H1 (cell line): ENCODE measurements around the gene BCAR1. TPM values are rescaled to one million over a fixed set of nuclear protein-coding genes. Genes with fewer than 3 reads are reported as not detected.

ENCODE experiments used
- CTCF ChIA-PET: fragments of 300-600 bp; sonication (Branson Sonifier 250); formaldehyde crosslinking; loops from one replicate; lab custom pipeline; 2021; ENCODE audit not compliant: partially characterized antibody; lab: Charles Lee
- POLR2A ChIA-PET: fragments of 300-600 bp; sonication (Branson Sonifier 250); formaldehyde crosslinking; loops from one replicate; lab custom pipeline; 2021; ENCODE audit warnings: inconsistent platforms; ENCODE audit not compliant: partially characterized antibody; lab: Charles Lee
- DNase-seq, 2 experiments: peaks; one replicate each; pipeline versions ENCODE4 v3.0.0 to v3.0.0-alpha.2; 2010 to 2022; ENCODE audit warnings: low spot score in 2 of 2, low read depth in 1 of 2, mixed read lengths in 1 of 2
- FAIRE-seq: peaks from 2 replicates; lab custom pipeline; 2011; peaks lifted over from hg19 to GRCh38; lab: Jason Lieb, UNC
- H2AFZ ChIP-seq: 2 replicates; pipeline ENCODE4 v1.8.1; 2012; ENCODE audit warnings: low read length, inconsistent platforms
- H2AK5ac ChIP-seq: 2 replicates; pipeline ENCODE4 v1.6.1; 2013; ENCODE audit warnings: low read depth, low read length
- H2BK120ac ChIP-seq: replicated peaks from 2 replicates; pipeline ENCODE3; 2013; ENCODE audit warnings: low read depth, low read length, inconsistent platforms
- H2BK12ac ChIP-seq: 2 replicates; pipeline ENCODE4 v1.6.1; 2013; ENCODE audit warnings: low read depth, low read length
- H2BK15ac ChIP-seq: 2 replicates; pipeline ENCODE4 v1.6.1; 2013; ENCODE audit warnings: low read length
- H2BK20ac ChIP-seq: 2 replicates; pipeline ENCODE4 v1.6.1; 2013; ENCODE audit warnings: low read length
- H2BK5ac ChIP-seq: 2 replicates; pipeline ENCODE4 v1.6.1; 2013; ENCODE audit warnings: low read depth, low read length
- H3K14ac ChIP-seq: 2 replicates; pipeline ENCODE4 v1.6.1; 2013; ENCODE audit warnings: inconsistent platforms; ENCODE audit not compliant: insufficient read length
- H3K18ac ChIP-seq: 2 replicates; pipeline ENCODE4 v1.6.1; 2013; ENCODE audit warnings: low read length; ENCODE audit errors: extremely low read depth
- H3K23ac ChIP-seq: 2 replicates; pipeline ENCODE4 v1.6.1; 2013; ENCODE audit warnings: inconsistent platforms; ENCODE audit not compliant: insufficient read length
- H3K23me2 ChIP-seq: 2 replicates; pipeline ENCODE4 v1.6.1; 2013; ENCODE audit warnings: low read depth, low read length
- H3K27ac ChIP-seq: 2 replicates; pipeline ENCODE4 v1.6.1; 2011; ENCODE audit warnings: low read depth, low read length, inconsistent platforms
- H3K27me3 ChIP-seq, 4 experiments: replicated peaks in 1 of 4; 1 replicate in 1 of 4; 2 replicates in 3 of 4; pipeline versions ENCODE4 v1.6.1 to v1.8.1; 2011 to 2013; ENCODE audit warnings: low read length in 3 of 4, mild to moderate bottlenecking in 3 of 4, inconsistent platforms in 2 of 4, mixed read lengths in 2 of 4, moderate library complexity in 1 of 4; ENCODE audit not compliant: control insufficient read depth in 3 of 4, insufficient read depth in 3 of 4; ENCODE audit errors: extremely low read depth in 1 of 4
- H3K36me3 ChIP-seq, 4 experiments: 2 replicates each; pipeline versions ENCODE4 v1.6.1 to v1.8.1; 2011 to 2013; ENCODE audit warnings: mild to moderate bottlenecking in 4 of 4, low read length in 3 of 4, moderate library complexity in 2 of 4, control low read depth in 1 of 4, inconsistent platforms in 1 of 4; ENCODE audit not compliant: insufficient read depth in 4 of 4, control insufficient read depth in 2 of 4
- H3K4ac ChIP-seq: replicated peaks from 2 replicates; pipeline ENCODE3; 2013; ENCODE audit warnings: low read length, low read depth, mixed read lengths, inconsistent platforms; ENCODE audit not compliant: insufficient read length
- H3K4me1 ChIP-seq, 4 experiments: replicated peaks in 1 of 4; 1 replicate in 1 of 4; 2 replicates in 3 of 4; pipeline versions ENCODE4 v1.6.1 to v1.8.1; 2011 to 2013; ENCODE audit warnings: low read length in 3 of 4, inconsistent platforms in 2 of 4, mixed read lengths in 1 of 4; ENCODE audit not compliant: insufficient read depth in 4 of 4, control insufficient read depth in 3 of 4
- H3K4me2 ChIP-seq, 2 experiments: 2 replicates each; pipeline versions ENCODE4 v1.6.1 to v1.8.1; 2011 to 2013; ENCODE audit warnings: low read depth in 2 of 2, low read length in 2 of 2, control low read depth in 1 of 2, inconsistent platforms in 1 of 2, mild to moderate bottlenecking in 1 of 2; ENCODE audit not compliant: insufficient read depth in 1 of 2
- H3K4me3 ChIP-seq, 4 experiments: fragments of 200-600, 300-600 bp in 1 of 4; sonication (generic), shearing (Covaris generic), sonication (Bioruptor Twin) in 1 of 4; 2 replicates each; pipeline versions ENCODE4 v1.5.1 to v1.8.1; 2011 to 2016; ENCODE audit warnings: low read length in 4 of 4, low read depth in 3 of 4, control low read depth in 2 of 4, inconsistent platforms in 2 of 4, mild to moderate bottlenecking in 2 of 4, mixed read lengths in 1 of 4, moderate library complexity in 1 of 4; ENCODE audit not compliant: insufficient read depth in 2 of 4; ENCODE audit errors: extremely low read depth in 1 of 4
- H3K56ac ChIP-seq: replicated peaks from 2 replicates; pipeline ENCODE3; 2013; ENCODE audit warnings: low read depth, mild to moderate bottlenecking, mixed read lengths, low read length, inconsistent platforms; ENCODE audit not compliant: insufficient read length
- H3K79me1 ChIP-seq: 2 replicates; pipeline ENCODE4 v1.6.1; 2013; ENCODE audit warnings: low read depth, low read length, control low read depth
- H3K79me2 ChIP-seq, 2 experiments: 2 replicates each; pipeline versions ENCODE4 v1.6.1 to v1.8.1; 2012 to 2013; ENCODE audit warnings: low read length in 2 of 2, mild to moderate bottlenecking in 2 of 2, inconsistent platforms in 1 of 2; ENCODE audit not compliant: insufficient read depth in 2 of 2, control insufficient read depth in 1 of 2
- H3K9ac ChIP-seq, 4 experiments: replicated peaks in 1 of 4; 1 replicate in 1 of 4; 2 replicates in 3 of 4; pipeline versions ENCODE4 v1.6.1 to v1.8.1; 2011 to 2013; ENCODE audit warnings: low read depth in 3 of 4, low read length in 3 of 4, control low read depth in 2 of 4, mild to moderate bottlenecking in 2 of 4, moderate library complexity in 2 of 4, inconsistent platforms in 1 of 4; ENCODE audit errors: extremely low read depth in 1 of 4
- H3K9me3 ChIP-seq, 2 experiments: 2 replicates each; pipeline versions ENCODE4 v1.6.1 to v1.8.1; 2012 to 2013; ENCODE audit warnings: mild to moderate bottlenecking in 2 of 2, moderate library complexity in 2 of 2, control low read depth in 1 of 2, inconsistent platforms in 1 of 2, low read depth in 1 of 2, low read length in 1 of 2, mixed read lengths in 1 of 2; ENCODE audit not compliant: insufficient read depth in 2 of 2
- H4K20me1 ChIP-seq, 2 experiments: replicated peaks in 1 of 2; 2 replicates each; pipeline versions ENCODE3 to v1.8.1; 2011 to 2013; ENCODE audit warnings: inconsistent platforms in 2 of 2, low read length in 2 of 2, mild to moderate bottlenecking in 1 of 2; ENCODE audit not compliant: insufficient read depth in 2 of 2, control insufficient read depth in 1 of 2
- H4K5ac ChIP-seq: 2 replicates; pipeline ENCODE4 v1.6.1; 2013; ENCODE audit warnings: low read length, low read depth, mixed read lengths, inconsistent platforms; ENCODE audit not compliant: insufficient read length
- H4K8ac ChIP-seq: 2 replicates; pipeline ENCODE4 v1.8.0; 2013; ENCODE audit warnings: mild to moderate bottlenecking, moderate library complexity, low read length, inconsistent platforms; ENCODE audit not compliant: insufficient read depth; ENCODE audit errors: extremely low read depth
- H4K91ac ChIP-seq: replicated peaks from 2 replicates; pipeline ENCODE3; 2013; ENCODE audit warnings: low read length, mixed read lengths, inconsistent platforms; ENCODE audit not compliant: insufficient read length
- BCL11A ChIP-seq, 2 experiments: IDR thresholded peaks; one replicate each; pipeline ENCODE4 v1.6.1; 2011; ENCODE audit warnings: low read depth in 2 of 2, low read length in 2 of 2, mild to moderate bottlenecking in 2 of 2
- CHD1 ChIP-seq: IDR thresholded peaks from 2 replicates; pipeline ENCODE4 v1.6.1; 2012; ENCODE audit warnings: low read depth, low read length, improper control_type of control experiment
- EGR1 ChIP-seq: IDR thresholded peaks from 2 replicates; pipeline ENCODE4 v1.6.1; 2011; ENCODE audit warnings: low read depth, low read length, borderline replicate concordance
- HDAC2 ChIP-seq, 2 experiments: fragments of 300-600 bp in 1 of 2; sonication (generic) in 1 of 2; IDR thresholded peaks; 2 replicates each; pipeline ENCODE4 v1.6.1; 2011 to 2012; ENCODE audit warnings: low read depth in 2 of 2, low read length in 2 of 2, mild to moderate bottlenecking in 2 of 2, moderate library complexity in 2 of 2, borderline replicate concordance in 1 of 2, inconsistent platforms in 1 of 2
- KDM1A ChIP-seq: fragments of 200-600, 300-600 bp; sonication (generic); IDR thresholded peaks from 2 replicates; pipeline ENCODE4 v1.7.1; 2016; ENCODE audit warnings: mild to moderate bottlenecking, low read length, borderline replicate concordance
- PHF8 ChIP-seq: fragments of 200-600 bp; sonication (generic); conservative IDR thresholded peaks from 2 replicates; pipeline ENCODE4 v1.7.1; 2012; ENCODE audit warnings: low read depth, mild to moderate bottlenecking, inconsistent platforms, low read length, moderate library complexity
- POU5F1 ChIP-seq: IDR thresholded peaks from 2 replicates; pipeline ENCODE4 v1.6.1; 2011; ENCODE audit warnings: low read depth, mild to moderate bottlenecking, low read length, moderate library complexity
- RAD21 ChIP-seq, 2 experiments: IDR thresholded peaks in 1 of 2; conservative IDR thresholded peaks in 1 of 2; 2 replicates each; pipeline ENCODE4 v1.6.1; 2011; ENCODE audit warnings: low read depth in 2 of 2, low read length in 2 of 2, improper control_type of control experiment in 1 of 2, inconsistent platforms in 1 of 2, mild to moderate bottlenecking in 1 of 2, moderate library complexity in 1 of 2
- TCF12 ChIP-seq: IDR thresholded peaks from 2 replicates; pipeline ENCODE4 v1.6.1; 2011; ENCODE audit warnings: low read depth, mild to moderate bottlenecking, low read length
- WGBS, 2 experiments: shearing (Covaris generic) in 1 of 2; methylation state at CpG; one replicate each; pipeline versions ENCODE4 v1.1.6 to v1.1.7; 2013 to 2015; ENCODE audit warnings: low lambda C conversion rate in 2 of 2, mixed read lengths in 2 of 2, inconsistent platforms in 1 of 2, low coverage in 1 of 2, missing lambda C conversion rate in 1 of 2; ENCODE audit not compliant: insufficient replicate concordance in 2 of 2, insufficient coverage in 1 of 2, insufficient read length in 1 of 2; ENCODE audit errors: extremely low coverage in 1 of 2, missing lambda C conversion rate in 1 of 2; 5-methylcytosine and 5-hydroxymethylcytosine counted together
- polyA plus RNA-seq, 7 experiments: library from polyadenylated mRNA; depleted of rRNA in 3 of 7; stranded (reverse) in 5 of 7; unstranded in 2 of 7; fragments of >200 nt in 5 of 7; fragments of 200-250 nt in 2 of 7; gene quantifications; 1 replicate in 5 of 7; 2 replicates in 1 of 7; 4 replicates in 1 of 7; pipeline versions ENCODE4 v1.2.1 to v1.2.3, GENCODE V29; 2011 to 2013; ENCODE audit warnings: missing spikeins in 2 of 7, mixed read lengths in 2 of 7
- total RNA-seq: library from RNA; stranded (reverse); fragmentation: NEBNext Ultra II Directional; extraction: Animal tissue kit (Norgen Biotek cat#: 25700); gene quantifications from 2 replicates; pipeline ENCODE4 v1.2.1, GENCODE V29; 2021
- TF ChIP-seq, protein P1 (sequence below): IDR thresholded peaks from 2 replicates; pipeline ENCODE4 v1.6.1; 2011; ENCODE audit warnings: low read length, improper control_type of control experiment
- TF ChIP-seq, protein P2 (sequence below): IDR thresholded peaks from 2 replicates; pipeline ENCODE4 v1.6.1; 2012; ENCODE audit warnings: inconsistent platforms

The BCAR1 gene
- total and polyA plus RNA-seq, 2 of the 8 experiments (the other 6 are each of a cell fraction or from before 2014, with no cell fraction given): 59.8 to 105 TPM

DNA sequence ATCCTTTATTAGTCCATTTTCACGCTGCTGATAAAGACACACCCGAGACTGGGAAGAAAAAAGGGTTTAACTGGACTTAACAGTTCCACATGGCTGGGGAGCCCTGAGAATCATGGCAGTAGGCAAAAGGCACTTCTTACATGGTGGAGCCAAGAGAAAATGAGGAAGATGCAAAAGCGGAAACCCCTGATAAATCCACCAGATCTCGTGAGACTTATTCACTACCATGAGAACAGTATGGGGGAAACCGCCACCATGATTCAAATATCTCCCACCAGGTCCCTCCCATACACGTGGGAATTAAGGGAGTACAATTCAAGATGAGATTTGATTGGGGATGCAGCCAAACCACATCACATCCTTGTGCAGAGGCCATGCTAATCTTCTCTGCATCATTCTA is 35.0 kb upstream of the BCAR1 start:
- Histone ChIP-seq H4K8ac (no peak overlapping the region), H3K14ac (no peak overlapping the region), H2BK15ac (no peak overlapping the region), H2AK5ac (no peak overlapping the region), H4K5ac (no peak overlapping the region), H4K20me1 (peaks cover 0 to 4% of the 10 kb centered on the region in 2 experiments), H2BK20ac (no peak overlapping the region), H3K56ac (no peak overlapping the region), H3K27ac (no peak overlapping the region), H2BK5ac (no peak overlapping the region), H3K36me3 (peaks cover 0 to 6% (median 1%) of the 10 kb centered on the region in 4 experiments; a peak in 3 of 8 replicates), H3K23me2 (no peaks in the 10 kb centered on the region), H3K9me3 (no peaks in the 10 kb centered on the region), H2BK120ac (no peak overlapping the region), H2BK12ac (no peak overlapping the region), H2AFZ (no peak overlapping the region), H3K9ac (no peak overlapping the region), H3K4me1 (no peaks in the 10 kb centered on the region), H3K79me1 (no peaks in the 10 kb centered on the region), H3K4me2 (no peak overlapping the region), H3K79me2 (no peaks in the 10 kb centered on the region), H4K91ac (no peak overlapping the region), H3K18ac (no peak overlapping the region), H3K27me3 (no peaks in the 10 kb centered on the region), H3K4me3 (no peak overlapping the region), H3K23ac (no peak overlapping the region), H3K4ac (no peak overlapping the region)
- ChIA-PET CTCF (interaction anchor here (0.6 to 1.9 kb wide), 4 partner anchors 17 to 385 kb away, joined by 3 to 5 read pairs (median 4); no protein-coding TSS in a partner anchor), POLR2A (interaction anchor here (1.3 kb wide), 1 partner anchor 23 kb away, joined by 3 read pairs; no protein-coding TSS in a partner anchor)
- FAIRE-seq (no peak), DNase-seq (no peak)
- 90% methylated on average over 6 of the region's 6 CpGs; no CpG with 5 or more reads in 1 of the 2 experiments for WGBS, 2 experiments
- no peak for TF ChIP-seq BCL11A (IDR thresholded peaks at IDR 0.05; ENCODE audit: low read depth in 2 of 2, low read length in 2 of 2)
- TF ChIP-seq PHF8: no peak
- TF ChIP-seq, protein P1, sequence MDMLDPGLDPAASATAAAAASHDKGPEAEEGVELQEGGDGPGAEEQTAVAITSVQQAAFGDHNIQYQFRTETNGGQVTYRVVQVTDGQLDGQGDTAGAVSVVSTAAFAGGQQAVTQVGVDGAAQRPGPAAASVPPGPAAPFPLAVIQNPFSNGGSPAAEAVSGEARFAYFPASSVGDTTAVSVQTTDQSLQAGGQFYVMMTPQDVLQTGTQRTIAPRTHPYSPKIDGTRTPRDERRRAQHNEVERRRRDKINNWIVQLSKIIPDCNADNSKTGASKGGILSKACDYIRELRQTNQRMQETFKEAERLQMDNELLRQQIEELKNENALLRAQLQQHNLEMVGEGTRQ: no peak
- TF ChIP-seq CHD1: no peak
- TF ChIP-seq, protein P2, sequence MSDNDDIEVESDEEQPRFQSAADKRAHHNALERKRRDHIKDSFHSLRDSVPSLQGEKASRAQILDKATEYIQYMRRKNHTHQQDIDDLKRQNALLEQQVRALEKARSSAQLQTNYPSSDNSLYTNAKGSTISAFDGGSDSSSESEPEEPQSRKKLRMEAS: no peak
- no peak for TF ChIP-seq KDM1A
- no peak for TF ChIP-seq EGR1
- no peak for TF ChIP-seq RAD21 (IDR thresholded peaks at IDR 0.05 in 1 of 2, conservative IDR thresholded peaks at IDR 0.05 in 1 of 2; ENCODE audit: low read depth in 2 of 2, low read length in 2 of 2)
- TF ChIP-seq HDAC2 (IDR thresholded peaks at IDR 0.05; ENCODE audit: borderline replicate concordance in 1 of 2, low read depth in 2 of 2, low read length in 2 of 2): no peak
- no peak for TF ChIP-seq TCF12
- TF ChIP-seq POU5F1: no peak
